Tongue (tissue), 2 donors: ENCODE data around the gene TTYH3. TPM values are rescaled to one million over a fixed set of nuclear protein-coding genes. Genes with fewer than 3 reads are reported as not detected.
A peak's percentile ranks its signal among the peaks of the same experiment; 100 is the strongest.
"Not testable (repeated sequence)": the region's sequence is repeated elsewhere in the genome, so short reads cannot be mapped to it uniquely, and the experiment has no call there.

Experiments
- DNase-seq: peaks from one replicate; pipeline ENCODE4 v3.0.0-alpha.2; 2015
- total RNA-seq: library from RNA; depleted of rRNA; stranded (reverse); fragments of >200 nt; gene quantifications from one replicate; pipeline ENCODE4 v1.2.3, GENCODE V29; 2014

Gene TTYH3
- total RNA-seq, 1 donor from 2014 or later, result 43.5 TPM

DNA sequence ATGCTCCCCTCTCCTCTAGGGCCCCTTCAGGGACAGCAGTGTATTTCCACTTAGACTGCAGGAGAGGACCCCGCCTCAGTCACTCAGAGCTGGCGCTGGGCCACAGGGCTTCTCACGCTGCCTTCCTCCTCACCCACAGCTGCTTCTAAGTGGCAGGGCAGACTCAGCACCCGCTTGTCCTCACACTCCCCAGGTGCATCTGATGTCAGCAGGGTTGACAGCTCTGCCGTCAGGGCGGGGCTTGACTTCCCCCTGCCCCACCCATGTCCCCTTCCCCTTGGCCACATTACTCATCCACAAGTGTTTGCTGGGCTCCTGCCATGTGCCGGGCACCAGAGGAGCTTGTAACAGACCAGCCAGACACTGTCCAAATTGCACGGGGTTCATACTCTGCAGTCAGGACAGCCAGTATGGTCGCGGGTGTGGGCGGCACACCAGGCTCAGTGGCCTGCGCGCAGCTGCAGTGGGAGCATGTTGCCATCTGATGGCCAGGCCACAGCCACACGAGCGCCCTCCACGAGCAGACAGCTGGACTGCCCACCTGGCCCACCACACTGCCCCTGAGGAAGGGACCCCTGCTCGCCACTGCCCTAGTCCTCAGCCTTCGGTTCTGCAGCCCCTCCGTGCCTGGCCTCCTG lies 29.3 kb upstream of the TTYH3 start:
- peak; percentile 88 for DNase-seq

DNA sequence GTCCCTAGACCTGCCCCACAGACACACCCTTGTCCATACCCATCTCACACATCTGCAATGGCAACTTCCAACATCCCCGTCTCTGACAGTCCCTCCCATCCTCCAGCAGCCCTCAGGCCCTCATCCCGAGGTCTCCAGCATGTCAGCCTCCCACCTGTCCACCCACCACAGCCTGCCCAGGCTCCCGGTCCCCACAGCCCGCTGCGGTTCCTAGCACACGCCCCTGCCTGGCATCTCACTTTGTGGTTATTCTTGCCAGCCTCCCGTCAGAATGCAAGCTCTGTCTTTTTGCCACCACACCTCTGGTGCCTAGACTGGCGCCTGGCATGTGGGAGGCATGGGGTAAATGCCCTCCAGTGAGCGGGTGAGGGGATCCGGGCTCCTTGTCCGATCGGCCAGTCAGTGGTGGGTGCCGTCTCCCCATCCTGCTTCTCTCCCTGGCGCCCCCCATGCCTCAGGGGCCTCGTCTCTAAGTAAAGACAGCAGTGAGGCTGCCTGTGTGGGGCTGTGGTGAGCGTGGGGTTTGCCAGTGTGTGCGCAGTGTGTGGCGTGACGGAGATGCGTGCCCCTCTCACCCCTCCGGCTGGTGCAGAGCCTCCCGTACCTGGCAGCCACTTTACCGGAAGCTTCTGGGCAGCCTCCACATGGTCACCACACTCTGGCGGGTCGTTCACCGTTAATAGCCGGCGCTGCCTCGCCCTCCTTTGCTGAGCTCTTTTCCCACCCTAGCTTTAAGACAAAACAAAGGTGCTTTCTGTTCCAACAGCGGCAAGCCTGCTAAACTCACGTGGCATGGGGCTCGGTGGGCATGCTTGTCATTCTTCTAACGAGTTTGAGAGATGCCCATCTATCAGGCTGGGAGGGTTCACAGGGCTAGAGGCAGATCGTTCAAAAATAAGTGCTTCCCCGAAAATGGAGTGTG lies 28.5 kb upstream of the TTYH3 start:
- no peak for DNase-seq

DNA sequence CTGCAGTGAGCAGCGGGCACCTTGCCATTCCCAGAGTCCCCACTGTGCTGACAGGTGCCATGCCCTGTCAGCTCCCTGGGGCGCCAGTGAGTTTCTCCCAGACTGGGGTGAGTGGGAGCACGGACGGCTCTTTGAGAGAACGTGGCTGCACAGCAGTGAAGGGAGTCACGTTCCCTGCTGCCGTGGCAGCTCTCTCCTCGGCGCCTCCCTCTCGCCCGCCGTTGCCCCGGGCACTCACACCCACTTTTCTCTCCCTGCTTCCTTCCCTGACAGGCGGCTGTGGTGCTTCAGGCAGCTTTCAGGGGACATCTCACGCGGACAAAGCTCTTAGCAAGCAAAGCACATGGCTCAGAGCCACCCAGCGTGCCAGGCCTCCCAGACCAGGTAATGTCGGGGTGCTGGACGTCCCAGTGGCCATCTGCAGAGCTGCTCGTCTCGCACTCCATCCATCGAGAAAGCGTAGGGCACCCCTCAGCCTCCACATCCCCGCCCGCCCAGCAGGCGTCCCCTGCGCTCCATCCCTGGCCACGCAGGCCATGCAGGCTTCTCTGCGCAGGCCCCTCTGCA lies 27.1 kb upstream of the TTYH3 start:
- DNase-seq, result no peak

GRCh38 chr7:2605608-2606538 lies 25.9 kb upstream of the TTYH3 start:
- DNase-seq, result no peak

DNA sequence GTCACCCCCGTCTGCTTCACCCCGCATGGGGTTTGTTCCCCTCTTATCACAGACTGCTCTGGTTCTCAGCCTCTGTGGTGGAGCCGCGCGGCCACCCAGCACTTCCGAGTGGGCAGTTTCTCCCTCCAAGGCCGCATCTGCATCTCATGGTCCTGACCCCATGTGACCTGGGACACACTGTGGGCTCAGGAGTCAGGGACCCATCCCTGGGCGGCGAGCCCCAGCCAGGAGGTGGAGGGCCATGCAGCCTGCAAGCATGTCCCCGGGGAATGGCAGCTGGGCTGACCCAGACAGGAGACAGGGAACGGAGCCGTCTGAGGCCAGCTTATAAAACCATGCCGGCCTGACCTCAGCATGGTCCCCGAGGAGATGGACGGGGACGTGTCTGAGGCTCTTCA lies 25.2 kb upstream of the TTYH3 start:
- no peak for DNase-seq

DNA sequence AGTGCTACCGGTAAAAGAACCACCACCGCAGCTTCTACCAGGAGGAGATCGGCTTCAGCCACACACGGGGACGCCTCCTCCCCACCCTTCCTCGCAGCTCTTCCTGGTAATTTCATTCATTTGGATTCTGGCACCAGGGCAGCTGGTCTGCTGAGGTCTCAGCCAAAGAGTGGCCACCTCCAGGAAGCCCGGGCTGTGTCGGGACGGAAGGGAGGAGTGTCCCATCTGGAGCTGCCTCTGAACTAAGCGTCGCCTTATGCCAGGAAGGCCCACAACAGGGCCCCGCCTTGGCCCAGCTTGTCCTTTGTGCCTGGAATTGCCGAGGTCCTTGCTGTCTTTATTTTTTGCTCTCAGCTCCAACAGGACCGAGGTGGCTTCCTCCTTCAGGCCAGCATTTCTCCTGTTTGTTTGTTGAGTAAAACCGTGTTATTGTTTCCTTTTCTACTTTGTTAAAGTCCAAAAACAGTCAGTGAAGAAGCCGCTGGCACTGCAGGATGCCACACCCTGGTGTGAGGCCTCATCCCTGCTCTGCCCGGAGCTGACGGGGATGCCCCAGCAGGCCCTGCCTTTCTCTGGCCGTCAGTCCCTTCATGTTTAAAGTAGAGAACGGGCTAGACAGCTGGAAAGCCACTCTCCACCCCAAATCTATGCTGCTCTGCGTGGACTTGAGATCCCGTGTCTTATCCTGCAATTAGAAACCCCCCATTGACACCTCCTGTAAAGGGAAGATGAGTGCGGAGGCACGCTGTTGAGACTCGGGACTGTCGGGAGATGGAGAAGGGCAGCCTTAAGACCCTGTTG lies 24.5 kb upstream of the TTYH3 start:
- peak; percentile 78 for DNase-seq

DNA sequence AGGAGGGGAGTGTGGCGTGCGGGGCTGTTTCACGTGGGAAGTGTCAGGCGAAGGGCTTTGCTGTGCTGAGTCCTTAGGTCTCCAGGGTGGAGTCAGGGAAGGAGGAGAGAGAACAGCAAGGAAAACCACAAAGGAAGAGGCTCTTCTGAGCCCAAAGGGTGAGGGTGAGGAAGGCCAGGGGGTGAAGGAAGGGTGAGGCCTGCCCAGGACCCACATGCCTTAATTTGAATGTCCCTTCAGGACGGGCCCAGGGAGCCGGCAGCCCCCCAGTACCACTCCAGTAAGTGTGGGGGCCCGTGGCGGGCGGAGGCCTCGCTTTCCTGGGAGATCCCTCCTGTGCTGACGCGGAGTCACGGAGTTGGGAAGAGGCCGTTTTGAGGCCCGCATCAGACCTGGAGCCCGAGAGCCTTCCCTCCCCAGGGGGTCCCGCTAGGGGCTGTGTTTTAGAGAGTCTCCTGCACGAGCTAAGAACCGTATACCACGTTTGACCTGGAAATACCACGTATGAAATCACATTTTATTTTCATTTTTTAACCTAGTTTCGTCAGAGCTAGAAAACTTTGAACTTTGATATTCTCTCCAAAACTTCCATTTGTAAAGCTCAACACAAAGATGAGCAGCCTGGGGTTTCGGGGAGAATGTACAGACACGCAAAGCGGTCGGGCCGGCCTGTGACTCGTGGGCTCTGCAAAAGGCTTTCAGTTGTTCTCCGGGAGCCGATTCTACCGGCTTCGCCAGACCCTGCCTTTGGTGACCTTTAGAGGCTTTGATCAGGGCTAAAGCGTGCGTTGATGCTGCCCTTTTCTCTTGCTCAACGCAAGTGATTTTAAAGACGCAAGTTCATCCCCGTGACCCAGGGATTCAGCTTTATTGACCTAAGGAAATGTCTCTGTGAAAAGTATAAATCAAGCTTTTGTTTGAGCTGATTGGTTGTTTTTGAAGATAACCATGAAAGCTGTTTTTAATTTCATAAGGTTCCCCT lies 23.6 kb upstream of the TTYH3 start:
- DNase-seq, result no peak

- DNase-seq, result peak; percentile 62
These were observed 22.8 kb upstream of the TTYH3 start for GRCh38 chr7:2608921-2609411.

DNA sequence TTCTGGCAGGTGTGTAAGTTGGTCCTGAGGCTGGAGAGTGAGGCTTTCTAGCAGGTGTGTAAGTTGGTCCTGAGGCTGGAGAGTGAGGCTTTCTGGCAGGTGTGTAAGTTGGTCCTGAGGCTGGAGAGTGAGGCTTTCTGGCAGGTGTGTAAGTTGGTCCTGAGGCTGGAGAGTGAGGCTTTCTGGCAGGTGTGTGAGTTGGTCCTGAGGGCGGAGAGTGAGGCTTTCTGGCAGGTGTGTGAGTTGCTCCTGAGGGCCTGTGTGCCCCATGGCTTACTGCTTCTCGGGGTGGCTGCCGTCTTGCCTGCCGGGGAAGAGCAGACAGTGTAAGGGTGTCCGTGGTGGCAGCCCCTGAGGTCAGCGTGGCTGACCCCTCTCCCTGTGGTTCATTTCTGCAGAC lies 22.1 kb upstream of the TTYH3 start:
- not testable (repeated sequence) for DNase-seq

- no peak for DNase-seq
These were observed 21.3 kb upstream of the TTYH3 start for GRCh38 chr7:2610466-2610865.

- DNase-seq, result peak; percentile 83
These were observed 20.9 kb upstream of the TTYH3 start for GRCh38 chr7:2610898-2611297.

DNA sequence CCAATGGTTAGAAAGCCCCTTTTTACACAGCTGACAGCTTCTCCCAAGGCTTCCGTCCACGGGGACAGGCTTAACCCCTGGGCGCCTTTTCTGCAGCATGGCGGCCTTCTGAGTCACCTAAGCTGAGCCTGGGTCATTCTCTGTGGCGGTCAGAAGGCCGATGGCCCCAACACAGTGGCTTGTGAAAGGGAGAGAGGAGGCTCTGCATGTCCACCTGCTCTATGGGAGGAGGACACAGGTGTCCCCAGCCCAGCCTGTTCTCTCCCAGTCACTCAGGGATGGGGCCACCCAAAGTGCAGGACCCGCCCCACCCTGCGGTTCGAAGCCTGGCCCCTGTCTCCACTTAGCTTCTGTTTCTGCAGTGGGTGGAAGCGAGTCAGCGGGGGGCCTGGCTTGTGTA lies 20.4 kb upstream of the TTYH3 start:
- DNase-seq, result no peak

DNA sequence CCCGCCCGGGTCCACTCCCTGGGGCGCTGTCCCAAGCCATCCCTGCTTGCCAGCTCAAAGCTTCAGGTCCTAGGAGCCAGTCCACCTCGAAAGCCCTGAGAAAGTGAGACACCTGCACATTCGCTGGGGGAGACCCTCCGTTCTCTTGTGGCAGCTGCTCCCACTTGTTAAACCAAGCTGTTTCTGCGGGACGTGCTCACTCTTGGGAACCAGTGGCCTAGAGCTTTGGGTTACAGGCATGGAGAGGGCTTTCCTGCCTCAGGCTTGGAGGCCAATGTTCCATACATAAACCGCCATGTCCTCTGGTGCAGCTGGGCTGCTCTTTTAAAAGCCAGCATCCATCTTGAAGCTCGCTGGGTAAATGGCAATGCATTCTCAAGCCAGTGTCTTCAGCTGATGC lies 19.9 kb upstream of the TTYH3 start:
- DNase-seq, result peak; percentile 58

- no peak for DNase-seq
These were observed 19.2 kb upstream of the TTYH3 start for GRCh38 chr7:2612445-2613097.

DNA sequence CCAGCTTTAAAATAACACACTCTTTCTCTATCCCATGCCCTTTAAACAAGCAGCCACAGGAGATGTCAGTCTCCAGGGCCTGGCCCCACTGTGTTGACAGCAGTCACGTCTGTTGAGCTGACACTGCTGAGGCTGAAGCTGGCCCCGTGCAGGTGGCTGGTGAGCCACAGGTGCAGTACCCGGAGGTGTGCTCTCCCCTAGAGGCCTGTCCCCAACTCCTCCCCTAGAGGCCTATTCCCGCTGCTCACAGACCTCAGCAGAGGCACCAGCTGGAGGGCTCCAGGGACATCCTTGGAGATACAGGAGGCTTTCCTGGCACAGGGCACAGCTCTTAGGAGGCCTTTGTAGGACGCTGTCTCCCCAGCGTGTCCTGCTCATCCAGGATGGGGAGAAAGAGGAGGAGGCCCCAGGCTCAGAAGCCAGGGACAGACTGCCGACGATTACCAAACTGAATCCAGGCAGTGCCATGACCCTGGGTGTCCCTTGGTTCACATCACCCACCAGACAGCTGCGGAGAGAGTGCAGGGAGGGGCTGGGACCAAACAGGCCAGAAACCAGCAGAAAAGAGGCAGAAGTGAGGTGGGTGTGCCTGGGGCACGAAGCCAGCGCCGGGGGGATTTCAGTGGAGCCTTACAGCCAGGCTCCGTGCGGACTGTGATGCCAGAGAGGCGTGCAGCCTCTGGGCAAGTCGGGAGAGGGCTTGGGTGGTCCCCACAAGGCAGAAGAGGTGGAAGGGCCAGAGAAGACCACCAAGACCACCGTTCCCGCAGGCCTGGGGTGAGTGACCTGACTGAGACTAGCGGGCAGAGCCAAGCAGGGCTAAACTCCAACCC lies 18.5 kb upstream of the TTYH3 start:
- DNase-seq, result peak; percentile 80

GRCh38 chr7:2613931-2614600 lies 17.7 kb upstream of the TTYH3 start:
- DNase-seq, result peak; percentile 58

GRCh38 chr7:2614631-2615330 lies 17.0 kb upstream of the TTYH3 start:
- peak; percentile 79 for DNase-seq
